ENCODE data around the gene OLA1.

The OLA1 gene

GRCh38 chr2:174024524-174025270 lies 223.6 kb downstream of the OLA1 start:
- no peak for TF ChIP-seq CTCF (IDR thresholded peaks at IDR 0.05)

- no peak for TF ChIP-seq CTCF (IDR thresholded peaks at IDR 0.05)
Observed at GRCh38 chr2:174023591-174024523, 224.5 kb downstream of the OLA1 start.
